GM12872 (cell line): ENCODE measurements around the gene FBXW8.

Experiments
- CTCF ChIP-seq: IDR thresholded peaks from 3 replicates; pipeline ENCODE4 v1.5.1; 2011; ENCODE audit warnings: low read depth, mild to moderate bottlenecking, low read length, moderate library complexity; ENCODE audit not compliant: insufficient read depth

The FBXW8 gene

DNA sequence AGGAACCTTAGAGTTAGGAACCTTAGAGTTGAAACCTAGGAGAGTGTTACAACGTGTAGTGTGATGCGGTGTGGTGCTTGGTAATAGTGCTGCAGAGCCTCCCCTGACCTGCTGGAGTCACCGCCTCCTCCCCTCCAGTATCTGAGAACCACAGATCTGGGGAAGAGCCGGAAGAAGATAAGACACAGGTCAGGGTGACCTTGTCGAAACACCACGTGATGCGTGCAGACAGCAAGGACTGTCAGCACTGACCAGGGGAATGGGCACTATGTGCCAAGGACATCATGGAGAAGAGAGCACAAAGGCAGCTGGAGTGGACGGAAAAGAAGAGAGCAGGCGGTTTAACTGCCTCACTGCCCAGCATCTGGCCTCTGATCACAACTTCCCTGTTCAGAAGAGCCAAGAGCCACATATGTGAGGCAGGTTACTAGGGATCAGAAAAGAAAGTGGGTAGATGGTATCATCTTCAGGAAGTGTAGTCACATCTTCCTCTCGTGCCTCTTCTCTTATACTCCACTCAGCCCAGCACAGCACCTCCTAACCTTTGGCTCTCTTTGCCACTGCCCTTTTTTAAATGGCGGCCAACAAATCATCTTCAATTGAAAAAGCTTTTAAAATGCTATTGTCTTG lies 94.8 kb downstream of the FBXW8 start:
- TF ChIP-seq CTCF = no peak

GRCh38 chr12:117006333-117006732 lies 95.6 kb downstream of the FBXW8 start:
- TF ChIP-seq CTCF = no peak

DNA sequence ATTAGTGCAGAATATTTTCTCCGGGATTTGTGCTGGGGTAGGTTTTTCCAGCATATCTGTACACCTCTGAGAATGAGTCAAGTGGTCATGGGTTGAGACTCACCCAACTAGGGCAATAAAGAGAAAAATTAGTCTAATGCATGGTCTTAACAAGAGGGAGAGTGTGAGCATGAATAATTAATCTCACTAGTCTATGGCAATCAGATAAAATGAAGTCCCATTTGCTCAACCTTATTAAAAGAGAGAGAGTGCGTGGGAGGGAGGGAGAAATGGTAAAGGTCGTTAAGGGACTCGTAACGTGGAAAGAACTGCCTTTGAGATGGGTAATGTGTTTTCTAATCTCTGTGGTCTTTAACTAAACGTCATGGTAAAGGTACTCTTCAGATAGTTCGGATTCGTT lies 96.8 kb downstream of the FBXW8 start:
- no peak for TF ChIP-seq CTCF

DNA sequence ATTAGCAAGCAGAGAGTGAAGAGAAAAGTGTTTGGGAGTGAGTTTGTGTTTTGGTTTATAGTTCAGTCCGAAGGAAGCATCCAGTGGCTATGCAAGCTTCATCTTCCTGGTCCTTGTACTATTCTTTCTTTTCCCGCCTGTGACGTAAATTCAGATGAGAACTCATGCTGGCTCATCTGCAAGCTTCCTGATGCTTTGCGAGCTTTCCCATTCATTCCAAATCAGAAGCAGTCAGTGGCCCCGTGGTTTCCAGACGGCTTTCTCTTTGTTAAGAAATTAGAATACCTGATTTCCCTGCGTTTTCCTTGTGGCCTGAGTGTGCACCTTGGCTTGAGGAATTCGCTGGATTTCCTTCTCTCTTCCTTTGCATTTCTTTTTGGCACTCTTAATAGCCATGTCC lies 99.0 kb downstream of the FBXW8 start:
- no peak for TF ChIP-seq CTCF

DNA sequence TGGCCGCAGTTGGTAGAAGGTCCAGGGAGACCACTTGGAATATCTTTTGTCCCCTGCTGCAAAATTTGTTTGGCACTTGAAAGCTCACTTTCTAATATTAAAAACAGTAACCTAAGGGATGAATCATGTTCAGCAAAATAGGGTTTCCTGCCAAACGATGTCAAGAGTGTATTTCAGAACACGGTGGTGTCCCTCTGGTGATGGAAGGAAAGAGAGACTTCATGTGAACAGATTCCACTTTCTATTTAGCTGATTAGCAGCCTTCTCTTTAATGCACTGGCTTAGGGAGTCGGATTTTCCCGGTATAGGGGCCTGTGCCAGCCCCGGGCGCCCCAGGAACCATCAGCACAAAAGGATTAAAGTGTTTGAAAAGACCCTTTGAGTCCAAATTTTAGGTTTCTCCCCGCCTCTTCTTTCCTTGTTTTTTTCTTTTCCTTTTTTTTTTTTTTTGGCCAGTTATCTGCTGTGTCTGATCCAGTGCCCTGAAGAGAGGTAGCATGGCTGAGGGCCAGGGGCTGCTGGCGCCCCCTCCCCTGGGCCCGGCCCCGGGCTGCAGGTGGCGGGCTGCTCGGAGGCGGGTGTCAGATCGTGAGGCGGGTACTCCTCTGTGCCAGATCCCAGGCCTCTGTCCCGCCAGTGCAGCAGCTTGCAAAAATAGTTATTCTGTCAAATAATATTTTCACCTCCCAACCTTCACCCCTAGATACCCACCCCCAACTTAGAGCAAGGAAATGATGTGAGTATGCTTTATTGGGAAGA lies 100.1 kb downstream of the FBXW8 start:
- no peak for TF ChIP-seq CTCF

DNA sequence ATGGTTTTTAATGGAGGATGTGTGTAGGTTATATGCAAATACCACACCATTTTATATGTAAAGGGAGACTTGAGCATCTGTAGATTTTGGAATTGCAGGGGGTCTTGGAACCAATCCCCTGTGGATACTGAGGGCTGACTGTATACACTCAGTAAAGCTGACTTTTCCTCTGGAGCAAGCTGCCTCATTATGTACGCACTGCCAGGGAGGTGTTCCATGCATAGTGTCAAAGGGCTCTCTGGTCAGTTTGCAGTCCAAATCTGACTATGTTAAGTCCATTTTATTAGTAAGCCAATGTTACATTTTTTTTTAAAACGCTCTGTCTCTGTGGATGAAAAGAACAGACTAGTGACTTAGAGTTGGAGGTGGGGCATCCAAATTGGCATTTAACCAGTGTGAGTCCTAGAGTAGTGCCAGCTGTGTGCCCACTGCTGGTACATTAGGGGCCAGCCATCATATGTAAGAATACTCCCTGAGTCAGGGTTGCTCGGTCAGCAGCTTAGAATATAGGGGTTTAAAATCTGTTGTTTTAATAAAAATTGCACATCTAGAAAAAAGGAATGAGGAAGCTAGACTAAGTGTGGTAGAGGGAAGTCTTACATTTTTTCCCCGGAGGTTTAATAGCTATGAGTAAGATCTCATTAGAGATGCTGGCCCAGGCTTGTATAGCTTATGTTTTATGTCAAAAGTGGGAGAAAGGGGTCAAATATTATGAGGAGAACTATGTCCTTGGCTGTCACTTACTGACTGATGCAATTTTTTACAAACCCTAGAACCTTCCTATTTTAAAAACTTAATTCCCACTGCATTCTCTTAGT lies 101.4 kb downstream of the FBXW8 start:
- no peak for TF ChIP-seq CTCF

- no peak for TF ChIP-seq CTCF
Observed at GRCh38 chr12:117013726-117014125, 103.0 kb downstream of the FBXW8 start.
